Endodermal cell (in vitro differentiated cells): ENCODE data around the gene FEM1A. TPM values are rescaled to one million over a fixed set of nuclear protein-coding genes. Genes with fewer than 3 reads are reported as not detected.
"Not testable (repeated sequence)": the region's sequence is repeated elsewhere in the genome, so short reads cannot be mapped to it uniquely, and the experiment has no call there.

Source experiments
- DNase-seq: peaks from one replicate; pipeline ENCODE4 v3.0.0-alpha.2; 2017
- H3K27ac ChIP-seq: 2 replicates; pipeline ENCODE4 v1.5.1; 2013; ENCODE audit warnings: mild to moderate bottlenecking, low read depth, low read length, moderate library complexity
- H3K27me3 ChIP-seq: 2 replicates; pipeline ENCODE4 v1.6.1; 2013; ENCODE audit warnings: mild to moderate bottlenecking, low read length, moderate library complexity; ENCODE audit not compliant: insufficient read depth, control insufficient read depth, poor library complexity, severe bottlenecking
- H3K36me3 ChIP-seq: 2 replicates; pipeline ENCODE4 v1.7.0; 2013; ENCODE audit warnings: mild to moderate bottlenecking, low read length, moderate library complexity; ENCODE audit not compliant: control insufficient read depth, insufficient read depth
- H3K4me1 ChIP-seq: one replicate; pipeline ENCODE4 v1.7.0; 2013; ENCODE audit warnings: low read length; ENCODE audit not compliant: control insufficient read depth, insufficient read depth
- H3K4me3 ChIP-seq: 2 replicates; pipeline ENCODE4 v1.5.1; 2013; ENCODE audit warnings: mild to moderate bottlenecking, low read length, moderate library complexity
- H3K9ac ChIP-seq: 2 replicates; pipeline ENCODE4 v1.6.1; 2013; ENCODE audit warnings: mild to moderate bottlenecking, low read length, moderate library complexity; ENCODE audit not compliant: poor library complexity, severe bottlenecking; ENCODE audit errors: extremely low read depth
- H3K9me3 ChIP-seq: 2 replicates; pipeline ENCODE4 v1.6.1; 2013; ENCODE audit warnings: mild to moderate bottlenecking, low read length, moderate library complexity; ENCODE audit not compliant: control insufficient read depth
- H3K27ac Mint-ChIP-seq: 2 replicates; pipeline ENCODE4 v1.8.0; 2020; ENCODE audit warnings: mixed read lengths
- H3K27me3 Mint-ChIP-seq: 2 replicates; pipeline ENCODE4 v1.8.0; 2021; ENCODE audit warnings: mild to moderate bottlenecking, mixed read lengths; ENCODE audit not compliant: insufficient read depth
- H3K36me3 Mint-ChIP-seq: 2 replicates; pipeline ENCODE4 v1.8.0; 2020; ENCODE audit warnings: low read depth, mixed read lengths
- H3K4me1 Mint-ChIP-seq: 2 replicates; pipeline ENCODE4 v1.8.0; 2020; ENCODE audit warnings: mixed read lengths
- H3K4me3 Mint-ChIP-seq: 2 replicates; pipeline ENCODE4 v1.8.0; 2020; ENCODE audit warnings: mild to moderate bottlenecking, moderate library complexity, mixed read lengths
- H3K9me3 Mint-ChIP-seq: 2 replicates; pipeline ENCODE4 v1.8.0; 2020; ENCODE audit warnings: mild to moderate bottlenecking, mixed read lengths
- WGBS, 2 experiments: methylation state at CpG; one replicate each; pipeline versions ENCODE4 v1.1.5 to v1.1.7; 2013; ENCODE audit warnings: missing lambda C conversion rate in 2 of 2, mixed read lengths in 1 of 2; ENCODE audit not compliant: insufficient coverage in 1 of 2, insufficient read length in 1 of 2; 5-methylcytosine and 5-hydroxymethylcytosine counted together
- total RNA-seq, 2 donors: library from RNA; stranded (reverse); fragmentation: NEBNext Ultra II Directional in 1 of 2; extraction: Animal tissue kit (Norgen Biotek cat#: 25700) in 1 of 2; gene quantifications; 2 replicates in 1 of 2; 3 replicates in 1 of 2; pipeline ENCODE4 v1.2.1, GENCODE V29; 2021
- TF ChIP-seq, protein P1 (sequence below): fragments of 200-600 bp; sonication (generic); conservative IDR thresholded peaks from 2 replicates; pipeline ENCODE4 v1.5.0; 2021; ENCODE audit warnings: antibody characterized with exemption, mild to moderate bottlenecking

FEM1A gene
- total RNA-seq, 2 donors from 2014 or later = 15.8 to 16.0 TPM

DNA sequence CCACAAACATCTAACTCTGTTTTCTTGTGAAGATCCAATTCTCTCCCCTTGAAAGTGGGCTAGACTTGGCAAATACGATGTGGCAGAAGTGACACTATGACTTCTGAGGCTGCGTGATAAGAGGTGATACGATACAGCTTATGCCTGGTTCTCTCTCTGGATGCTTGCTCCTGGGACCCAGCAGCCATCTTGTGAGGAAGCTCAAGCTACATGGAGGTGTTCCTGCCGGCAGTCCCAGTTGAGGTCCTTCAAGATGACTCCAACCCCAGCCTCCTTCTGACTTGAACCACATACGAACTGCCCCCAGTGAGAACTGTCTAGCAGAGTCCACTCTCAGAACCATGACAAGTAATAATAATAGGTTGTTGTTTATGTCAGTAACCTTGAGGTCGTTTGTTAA lies 10.7 kb upstream of the FEM1A start:
- H3K9ac ChIP-seq = no peak overlapping the region
- H3K9me3 Mint-ChIP-seq = peaks cover 2% of the 10 kb centered on the region
- H3K36me3 Mint-ChIP-seq = no peaks in the 10 kb centered on the region
- no peaks in the 10 kb centered on the region for H3K27me3 ChIP-seq
- no peak overlapping the region for H3K4me3 Mint-ChIP-seq
- no peaks in the 10 kb centered on the region for H3K4me1 Mint-ChIP-seq
- TF ChIP-seq, protein P1, sequence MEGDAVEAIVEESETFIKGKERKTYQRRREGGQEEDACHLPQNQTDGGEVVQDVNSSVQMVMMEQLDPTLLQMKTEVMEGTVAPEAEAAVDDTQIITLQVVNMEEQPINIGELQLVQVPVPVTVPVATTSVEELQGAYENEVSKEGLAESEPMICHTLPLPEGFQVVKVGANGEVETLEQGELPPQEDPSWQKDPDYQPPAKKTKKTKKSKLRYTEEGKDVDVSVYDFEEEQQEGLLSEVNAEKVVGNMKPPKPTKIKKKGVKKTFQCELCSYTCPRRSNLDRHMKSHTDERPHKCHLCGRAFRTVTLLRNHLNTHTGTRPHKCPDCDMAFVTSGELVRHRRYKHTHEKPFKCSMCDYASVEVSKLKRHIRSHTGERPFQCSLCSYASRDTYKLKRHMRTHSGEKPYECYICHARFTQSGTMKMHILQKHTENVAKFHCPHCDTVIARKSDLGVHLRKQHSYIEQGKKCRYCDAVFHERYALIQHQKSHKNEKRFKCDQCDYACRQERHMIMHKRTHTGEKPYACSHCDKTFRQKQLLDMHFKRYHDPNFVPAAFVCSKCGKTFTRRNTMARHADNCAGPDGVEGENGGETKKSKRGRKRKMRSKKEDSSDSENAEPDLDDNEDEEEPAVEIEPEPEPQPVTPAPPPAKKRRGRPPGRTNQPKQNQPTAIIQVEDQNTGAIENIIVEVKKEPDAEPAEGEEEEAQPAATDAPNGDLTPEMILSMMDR = no peak
- no peaks in the 10 kb centered on the region for H3K36me3 ChIP-seq
- no peaks in the 10 kb centered on the region for H3K4me1 ChIP-seq
- no peaks in the 10 kb centered on the region for H3K9me3 ChIP-seq
- H3K27ac ChIP-seq = no peak overlapping the region
- H3K27me3 Mint-ChIP-seq = peaks cover 21% of the 10 kb centered on the region
- H3K4me3 ChIP-seq = no peak overlapping the region
- H3K27ac Mint-ChIP-seq = no peak overlapping the region
- DNase-seq = no peak
- 82 to 84% methylated on average over 5 to 6 of the region's 6 CpGs for WGBS, 2 experiments

DNA sequence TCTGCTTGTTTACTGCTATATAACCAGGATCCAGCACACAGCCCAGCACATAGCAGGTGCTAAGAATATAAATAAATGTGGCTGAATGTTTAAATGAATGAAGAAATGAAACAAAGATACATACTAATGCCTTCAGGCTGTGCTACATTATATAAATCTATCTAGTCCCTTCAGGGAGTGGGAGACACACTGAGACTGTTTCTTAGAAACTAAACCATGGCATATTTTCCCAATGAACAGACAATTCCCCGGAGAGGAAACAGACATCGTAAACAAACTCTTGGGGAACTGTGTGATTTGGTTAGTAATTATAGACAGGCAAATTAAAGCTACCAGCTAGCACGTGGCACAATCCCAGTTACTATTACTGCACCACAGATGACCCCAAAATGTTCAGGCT lies 9.7 kb upstream of the FEM1A start:
- H3K9ac ChIP-seq = no peak overlapping the region
- Mint-ChIP-seq H3K27me3 (peaks cover 24% of the 10 kb centered on the region), H3K36me3 (no peaks in the 10 kb centered on the region), H3K4me3 (no peak overlapping the region), H3K9me3 (peaks cover 2% of the 10 kb centered on the region), H3K4me1 (no peaks in the 10 kb centered on the region), H3K27ac (no peak overlapping the region)
- no peaks in the 10 kb centered on the region for H3K4me1 ChIP-seq
- TF ChIP-seq, protein P1 = no peak
- no peaks in the 10 kb centered on the region for H3K27me3 ChIP-seq
- whole genome bisulfite sequencing, 2 experiments = 90 to 94% methylated on average over 3 of the region's 3 CpGs
- H3K36me3 ChIP-seq = no peaks in the 10 kb centered on the region
- H3K9me3 ChIP-seq = no peaks in the 10 kb centered on the region
- no peak for DNase-seq
- H3K4me3 ChIP-seq = no peak overlapping the region
- H3K27ac ChIP-seq = no peak overlapping the region

DNA sequence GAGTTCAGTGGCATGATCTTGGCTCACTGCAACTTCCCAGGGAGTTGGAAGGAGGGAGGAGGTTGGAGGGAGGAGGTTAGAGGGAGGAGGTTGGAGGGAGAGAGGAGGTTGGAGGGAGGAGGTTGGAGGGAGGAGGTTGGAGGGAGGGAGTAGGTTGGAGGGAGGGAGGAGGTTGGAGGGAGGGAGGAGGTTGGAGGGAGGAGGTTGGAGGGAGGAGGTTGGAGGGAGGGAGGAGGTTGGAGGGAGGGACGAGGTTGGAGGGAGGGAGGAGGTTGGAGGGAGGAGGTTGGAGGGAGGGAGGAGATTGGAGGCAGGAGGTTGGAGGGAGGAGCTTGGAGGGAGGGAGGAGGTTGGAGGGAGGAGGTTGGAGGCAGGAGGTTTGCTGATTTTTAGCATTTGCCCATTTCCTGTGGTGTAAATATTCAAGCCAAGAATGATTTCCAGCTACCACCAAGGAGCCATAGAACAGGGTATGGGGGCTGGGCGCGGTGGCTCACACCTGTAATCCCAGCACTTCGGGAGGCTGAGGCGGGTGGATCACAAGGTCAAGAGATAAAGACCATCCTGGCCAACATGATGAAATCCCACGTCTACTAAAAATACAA lies 5.0 kb upstream of the FEM1A start:
- DNase-seq, H3K4me3 ChIP-seq, H3K36me3 ChIP-seq, H3K9me3 ChIP-seq, H3K27me3 ChIP-seq, H3K9me3 Mint-ChIP-seq, H3K4me3 Mint-ChIP-seq, H3K9ac ChIP-seq, H3K27ac Mint-ChIP-seq, H3K4me1 Mint-ChIP-seq, H3K36me3 Mint-ChIP-seq, H3K4me1 ChIP-seq, H3K27ac ChIP-seq: not testable (repeated sequence)
- H3K27me3 Mint-ChIP-seq = peaks cover 12% of the 10 kb centered on the region
- WGBS, 2 experiments = 90 to 100% methylated on average over 1 to 5 of the region's 6 CpGs
